Measurements from ENCODE around the gene RNASE13. TPM values are rescaled to one million over a fixed set of nuclear protein-coding genes. Genes with fewer than 3 reads are reported as not detected.

The RNASE13 gene
- total RNA-seq, 4 donors from 2014 or later = 0.29 TPM; not detected in 3

DNA sequence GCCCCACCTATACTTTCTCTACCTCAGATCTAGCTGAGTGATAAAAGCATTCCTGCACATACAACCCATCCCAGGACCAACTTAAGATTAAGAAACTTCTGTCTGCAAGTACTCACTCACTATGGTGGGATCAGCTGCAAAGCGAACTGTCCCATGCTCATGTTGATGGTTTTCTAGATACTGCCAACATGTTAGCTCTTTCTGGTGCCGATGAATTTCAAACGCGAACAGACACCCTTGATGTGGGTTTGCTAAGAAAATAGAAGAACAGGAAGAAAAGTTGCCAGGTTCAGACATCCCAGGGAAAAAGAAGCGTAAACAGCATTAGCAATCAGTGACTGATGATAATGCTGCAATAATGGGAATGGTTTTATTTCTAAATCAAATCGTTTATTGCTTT lies 37.0 kb downstream of the RNASE13 start:
- TF ChIP-seq EP300 (IDR thresholded peaks at IDR 0.05) = no peak
- TF ChIP-seq, protein P1, sequence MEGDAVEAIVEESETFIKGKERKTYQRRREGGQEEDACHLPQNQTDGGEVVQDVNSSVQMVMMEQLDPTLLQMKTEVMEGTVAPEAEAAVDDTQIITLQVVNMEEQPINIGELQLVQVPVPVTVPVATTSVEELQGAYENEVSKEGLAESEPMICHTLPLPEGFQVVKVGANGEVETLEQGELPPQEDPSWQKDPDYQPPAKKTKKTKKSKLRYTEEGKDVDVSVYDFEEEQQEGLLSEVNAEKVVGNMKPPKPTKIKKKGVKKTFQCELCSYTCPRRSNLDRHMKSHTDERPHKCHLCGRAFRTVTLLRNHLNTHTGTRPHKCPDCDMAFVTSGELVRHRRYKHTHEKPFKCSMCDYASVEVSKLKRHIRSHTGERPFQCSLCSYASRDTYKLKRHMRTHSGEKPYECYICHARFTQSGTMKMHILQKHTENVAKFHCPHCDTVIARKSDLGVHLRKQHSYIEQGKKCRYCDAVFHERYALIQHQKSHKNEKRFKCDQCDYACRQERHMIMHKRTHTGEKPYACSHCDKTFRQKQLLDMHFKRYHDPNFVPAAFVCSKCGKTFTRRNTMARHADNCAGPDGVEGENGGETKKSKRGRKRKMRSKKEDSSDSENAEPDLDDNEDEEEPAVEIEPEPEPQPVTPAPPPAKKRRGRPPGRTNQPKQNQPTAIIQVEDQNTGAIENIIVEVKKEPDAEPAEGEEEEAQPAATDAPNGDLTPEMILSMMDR (IDR thresholded peaks at IDR 0.05) = no peak
- TF ChIP-seq POLR2AphosphoS5 (IDR thresholded peaks at IDR 0.05) = no peak
- no peak for TF ChIP-seq POLR2A (IDR thresholded peaks at IDR 0.05)
- H3K9me3 ChIP-seq = no peaks in the 10 kb centered on the region
- H3K27ac ChIP-seq = peak overlapping the region; percentile 87
- H3K36me3 ChIP-seq = peaks cover 49% of the 10 kb centered on the region
- DNase-seq (ENCODE audit: low spot score in 2 of 2) = no peak
- no peaks in the 10 kb centered on the region for H3K27me3 ChIP-seq
- peak overlapping the region; percentile 23 for H3K4me3 ChIP-seq
- 64% methylated on average over 6 of the region's 6 CpGs for WGBS
- H3K4me1 ChIP-seq = peaks cover 34% of the 10 kb centered on the region

DNA sequence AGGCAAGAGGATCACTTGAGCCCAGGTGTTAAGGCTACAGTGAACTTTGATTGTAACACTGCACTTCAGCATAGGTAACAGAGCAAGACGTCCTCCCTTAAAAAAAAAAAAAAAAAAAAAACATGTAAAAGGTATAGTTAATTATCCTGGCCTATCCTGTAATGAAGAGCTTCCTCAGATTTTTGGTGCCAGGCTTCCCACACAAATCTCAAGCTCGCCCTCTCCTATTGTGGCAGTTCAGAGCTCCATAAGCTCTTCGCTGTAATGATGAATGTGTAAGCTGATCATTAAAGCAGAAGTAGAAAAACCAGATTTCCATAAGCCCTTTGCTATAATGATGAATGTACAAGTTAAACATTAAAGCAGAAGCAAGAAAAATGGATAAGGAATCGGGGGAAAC lies 37.5 kb downstream of the RNASE13 start:
- Histone ChIP-seq H3K9me3 (no peaks in the 10 kb centered on the region), H3K27ac (peak overlapping the region; percentile 87), H3K4me3 (no peak overlapping the region), H3K4me1 (peaks cover 36% of the 10 kb centered on the region), H3K27me3 (no peaks in the 10 kb centered on the region), H3K36me3 (peaks cover 54% of the 10 kb centered on the region)
- TF ChIP-seq EP300 (IDR thresholded peaks at IDR 0.05) (no peak), POLR2AphosphoS5 (IDR thresholded peaks at IDR 0.05) (no peak), POLR2A (IDR thresholded peaks at IDR 0.05) (no peak)
- TF ChIP-seq, protein P1 (IDR thresholded peaks at IDR 0.05) = no peak
- DNase-seq (ENCODE audit: low spot score in 2 of 2) = no peak
- WGBS = 59% methylated on average over 4 of the region's 4 CpGs

DNA sequence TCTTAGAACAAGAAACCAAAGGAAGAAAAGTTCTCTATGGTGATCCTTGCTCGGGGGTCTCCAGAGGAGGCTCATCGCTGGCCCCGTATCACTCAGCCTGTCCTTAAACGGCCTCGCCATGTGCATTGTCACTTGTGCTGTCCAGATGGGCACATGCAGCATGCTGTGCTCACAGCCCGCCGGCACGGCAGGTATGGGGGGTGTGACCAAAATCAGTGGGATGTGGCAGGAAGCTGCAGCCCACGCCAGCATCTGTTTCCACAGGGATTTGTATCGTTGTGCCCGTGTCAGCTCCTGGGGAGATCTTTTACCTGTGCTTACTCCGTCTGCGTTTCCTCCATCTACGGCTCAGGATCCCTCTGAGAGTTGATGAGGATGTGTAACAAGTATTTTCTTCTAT lies 38.1 kb downstream of the RNASE13 start:
- Histone ChIP-seq H3K36me3 (peaks cover 54% of the 10 kb centered on the region), H3K4me1 (peaks cover 42% of the 10 kb centered on the region), H3K9me3 (no peaks in the 10 kb centered on the region), H3K27me3 (no peaks in the 10 kb centered on the region), H3K27ac (no peak overlapping the region), H3K4me3 (no peak overlapping the region)
- no peak for DNase-seq (ENCODE audit: low spot score in 2 of 2)
- 87% methylated on average over 14 of the region's 14 CpGs for WGBS
- TF ChIP-seq POLR2AphosphoS5 (IDR thresholded peaks at IDR 0.05) = no peak
- no peak for TF ChIP-seq POLR2A (IDR thresholded peaks at IDR 0.05)
- no peak for TF ChIP-seq EP300 (IDR thresholded peaks at IDR 0.05)
- TF ChIP-seq, protein P1 (IDR thresholded peaks at IDR 0.05) = no peak

GRCh38 chr14:20989787-20990600 lies 44.6 kb downstream of the RNASE13 start, which contains the start of gene METTL17:
Gene METTL17, plus strand, starts transcription at chr14:20989980. Its CDS starts 23 bp downstream, at chr14:20990003.
- peak; percentile 96 for DNase-seq (ENCODE audit: low spot score in 2 of 2)
- Histone ChIP-seq H3K27ac (peak within 1 kb of the TSS; percentile 89), H3K9me3 (no peaks in the 10 kb centered on the region), H3K4me3 (peak within 1 kb of the TSS; percentile 78), H3K36me3 (peaks cover 29% of the 10 kb centered on the region), H3K27me3 (no peaks in the 10 kb centered on the region), H3K4me1 (peaks cover 51% of the 10 kb centered on the region)
- TF ChIP-seq POLR2A (IDR thresholded peaks at IDR 0.05) = peak in 1 of 2 donors; percentile 61
- peak in 1 of 3 donors; percentile 40 for TF ChIP-seq POLR2AphosphoS5 (IDR thresholded peaks at IDR 0.05)
- no peak for TF ChIP-seq EP300 (IDR thresholded peaks at IDR 0.05)
- TF ChIP-seq, protein P1 (IDR thresholded peaks at IDR 0.05) = peak in 1 of 2 donors; percentile 13
- under 1% methylated on average over 24 of the region's 42 CpGs for WGBS

GRCh38 chr14:20989471-20989786 lies 45.2 kb downstream of the RNASE13 start:
- Histone ChIP-seq H3K9me3 (no peaks in the 10 kb centered on the region), H3K27me3 (no peaks in the 10 kb centered on the region), H3K4me3 (peak overlapping the region; percentile 78), H3K27ac (peak overlapping the region; percentile 89), H3K36me3 (peaks cover 23% of the 10 kb centered on the region), H3K4me1 (peaks cover 51% of the 10 kb centered on the region)
- TF ChIP-seq POLR2AphosphoS5 (IDR thresholded peaks at IDR 0.05) (no peak), EP300 (IDR thresholded peaks at IDR 0.05) (no peak), POLR2A (IDR thresholded peaks at IDR 0.05) (no peak)
- TF ChIP-seq, protein P1 (IDR thresholded peaks at IDR 0.05) = no peak
- DNase-seq (ENCODE audit: low spot score in 2 of 2) = no peak
- under 1% methylated on average over 11 of the region's 11 CpGs for WGBS

Measured in suprapubic skin (tissue), 4 donors.